GM21447 (cell line): ENCODE measurements around the gene TBC1D17.
A peak's percentile ranks its signal among the peaks of the same experiment; 100 is the strongest.

Experiments used
- ATAC-seq: cut with Tn5 transposase; IDR thresholded peaks from one replicate; pipeline ENCODE4 v1.9.1; 2021; ENCODE audit not compliant: unreplicated experiment

Gene TBC1D17

GRCh38 chr19:49875177-49875576 is 2.3 kb upstream of the TBC1D17 start:
- no peak for ATAC-seq

- ATAC-seq, result no peak
These were observed 1.6 kb upstream of the TBC1D17 start for GRCh38 chr19:49875857-49876421.

- peak; percentile 43 for ATAC-seq
These were observed 981 bp upstream of the TBC1D17 start for GRCh38 chr19:49876422-49877019.

GRCh38 chr19:49877879-49878743 is 609 bp downstream of the TBC1D17 start:
- peak; percentile 43 for ATAC-seq

GRCh38 chr19:49878744-49879070 is 1.2 kb downstream of the TBC1D17 start:
- no peak for ATAC-seq

- no peak for ATAC-seq
These were observed 1.9 kb downstream of the TBC1D17 start for GRCh38 chr19:49879243-49879963.

- ATAC-seq, result no peak
These were observed 2.8 kb downstream of the TBC1D17 start for GRCh38 chr19:49880162-49880869.

- ATAC-seq, result no peak
These were observed 3.7 kb downstream of the TBC1D17 start for GRCh38 chr19:49881186-49881585.

GRCh38 chr19:49881672-49882394 is 4.3 kb downstream of the TBC1D17 start:
- ATAC-seq, result no peak

- ATAC-seq, result no peak
These were observed 5.1 kb downstream of the TBC1D17 start for GRCh38 chr19:49882643-49883042.

GRCh38 chr19:49883094-49883493 is 5.6 kb downstream of the TBC1D17 start:
- ATAC-seq, result no peak

- no peak for ATAC-seq
These were observed 6.6 kb downstream of the TBC1D17 start for GRCh38 chr19:49884109-49884508.

GRCh38 chr19:49884760-49885159 is 7.3 kb downstream of the TBC1D17 start:
- no peak for ATAC-seq

GRCh38 chr19:49887037-49887664 is 9.6 kb downstream of the TBC1D17 start:
- ATAC-seq, result no peak

GRCh38 chr19:49887665-49888509 is 10.4 kb downstream of the TBC1D17 start:
- no peak for ATAC-seq

GRCh38 chr19:49888510-49888824 is 11.0 kb downstream of the TBC1D17 start:
- ATAC-seq, result no peak

GRCh38 chr19:49889038-49889686 is 11.7 kb downstream of the TBC1D17 start:
- no peak for ATAC-seq

- ATAC-seq, result no peak
These were observed 12.3 kb downstream of the TBC1D17 start for GRCh38 chr19:49889687-49890348.
